ENCODE measurements around the gene CERK. TPM values are rescaled to one million over a fixed set of nuclear protein-coding genes. Genes with fewer than 3 reads are reported as not detected.

CERK gene
- total and polyA plus RNA-seq, 11 donors, result 17.8 to 125 (median 72.3) TPM

DNA sequence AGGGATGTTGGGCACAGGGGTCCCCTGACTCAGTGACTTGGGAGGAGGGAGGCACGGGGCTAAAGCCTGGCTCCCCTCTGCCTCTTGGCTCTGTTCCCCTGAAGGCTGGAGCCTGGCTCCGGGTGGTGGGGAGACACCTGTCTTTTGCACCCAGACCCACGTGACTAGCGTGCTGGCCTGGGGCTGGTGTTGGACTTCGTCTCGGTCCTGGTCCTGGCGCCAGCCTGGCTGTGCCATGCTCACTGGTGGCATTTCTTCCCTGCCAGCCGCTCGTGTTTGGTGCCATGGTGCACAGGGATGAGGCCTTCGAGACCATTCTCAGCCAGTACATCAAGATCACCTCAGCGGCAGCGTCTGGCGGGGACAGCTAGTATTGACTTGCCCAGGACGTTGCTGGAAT lies 61.2 kb downstream of the CERK start:
- H3K4me3 ChIP-seq, result no peak overlapping the region
- no peaks in the 10 kb centered on the region for H3K27me3 ChIP-seq
- H3K27ac ChIP-seq, result peak overlapping the region in 8 of 12 donors; percentile 11 to 74 (median 52)
- DNase-seq, result peak in 2 of 5 donors; percentile 57 to 73
- peak; percentile 3 to 38 (median 11) for ATAC-seq
- WGBS, 4 donors, result 67 to 80% (median 73%) methylated on average over 14 of the region's 14 CpGs
- no peaks in the 10 kb centered on the region for H3K9me3 ChIP-seq
- peaks cover 0 to 61% (median 35%) of the 10 kb centered on the region in 9 donors for H3K36me3 ChIP-seq
- peaks cover 0 to 45% (median 13%) of the 10 kb centered on the region in 12 donors for H3K4me1 ChIP-seq
- TF ChIP-seq POLR2A (IDR thresholded peaks at IDR 0.05) (no peak), CTCF (IDR thresholded peaks at IDR 0.05) (no peak)
- intact Hi-C loops (cut with DNase I), result loop anchor here in 3 of 10 donors (5.0 kb wide), 3 partner anchors 100 to 315 kb away; no protein-coding TSS in a partner anchor

- intact Hi-C loops (cut with DNase I), result loop anchor here in 3 of 10 donors (5.0 kb wide), 3 partner anchors 99 to 314 kb away; no protein-coding TSS in a partner anchor
- peaks cover 0 to 59% (median 35%) of the 10 kb centered on the region in 9 donors for H3K36me3 ChIP-seq
These were observed 61.6 kb downstream of the CERK start for GRCh38 chr22:46676479-46676878.

GRCh38 chr22:46675938-46676337 lies 62.1 kb downstream of the CERK start:
- Histone ChIP-seq H3K4me3 (no peak overlapping the region), H3K9me3 (no peaks in the 10 kb centered on the region), H3K4me1 (peaks cover 0 to 49% (median 16%) of the 10 kb centered on the region in 12 donors), H3K27me3 (no peaks in the 10 kb centered on the region), H3K27ac (peak overlapping the region in 7 of 12 donors; percentile 32 to 81 (median 64)), H3K36me3 (peaks cover 0 to 60% (median 35%) of the 10 kb centered on the region in 9 donors)
- no peak for DNase-seq
- no peak for TF ChIP-seq CTCF (IDR thresholded peaks at IDR 0.05)
- no peak for TF ChIP-seq POLR2A (IDR thresholded peaks at IDR 0.05)
- ATAC-seq, result no peak
- 66 to 85% (median 80%) methylated on average over 8 to 16 of the region's 16 CpGs for WGBS, 4 donors
- intact Hi-C loops (cut with DNase I), result loop anchor here in 3 of 10 donors (5.0 kb wide), 3 partner anchors 99 to 314 kb away; no protein-coding TSS in a partner anchor

More at GRCh38 chr22:46676479-46676878, 61.6 kb downstream of the CERK start:
- TF ChIP-seq POLR2A (IDR thresholded peaks at IDR 0.05) (no peak), CTCF (IDR thresholded peaks at IDR 0.05) (no peak)
- Histone ChIP-seq H3K4me3 (no peak overlapping the region), H3K27me3 (no peaks in the 10 kb centered on the region), H3K27ac (peak overlapping the region in 9 of 12 donors; percentile 11 to 74 (median 50)), H3K9me3 (no peaks in the 10 kb centered on the region), H3K4me1 (peaks cover 0 to 45% (median 15%) of the 10 kb centered on the region in 12 donors)
- DNase-seq, result no peak
- peak in 2 of 4 donors; percentile 1 to 3 for ATAC-seq
- 86 to 95% (median 91%) methylated on average over 6 to 15 of the region's 15 CpGs for WGBS, 4 donors

GRCh38 chr22:46675479-46675878 lies 62.6 kb downstream of the CERK start:
- TF ChIP-seq POLR2A (IDR thresholded peaks at IDR 0.05), result no peak
- TF ChIP-seq CTCF (IDR thresholded peaks at IDR 0.05), result no peak
- H3K4me3 ChIP-seq, result peak overlapping the region in 4 of 12 donors; percentile 39 to 61 (median 46)
- H3K9me3 ChIP-seq, result no peaks in the 10 kb centered on the region
- WGBS, 4 donors, result 91 to 94% (median 93%) methylated on average over 13 of the region's 13 CpGs
- DNase-seq, result no peak
- no peaks in the 10 kb centered on the region for H3K27me3 ChIP-seq
- peaks cover 0 to 65% (median 38%) of the 10 kb centered on the region in 9 donors for H3K36me3 ChIP-seq
- no peak for ATAC-seq
- peaks cover 0 to 54% (median 18%) of the 10 kb centered on the region in 12 donors for H3K4me1 ChIP-seq
- H3K27ac ChIP-seq, result peak overlapping the region in 6 of 12 donors; percentile 15 to 86 (median 72)
- intact Hi-C loops (cut with DNase I), result loop anchor here in 3 of 10 donors (5.0 kb wide), 3 partner anchors 98 to 313 kb away; no protein-coding TSS in a partner anchor

All from heart left ventricle (tissue), 16 donors.